Superior temporal gyrus (tissue), 1 donor: ENCODE measurements around the gene ZFP36.
A peak's percentile ranks its signal among the peaks of the same experiment; 100 is the strongest.
"Not testable (repeated sequence)": the region's sequence is repeated elsewhere in the genome, so short reads cannot be mapped to it uniquely, and the experiment has no call there.

Source experiments
- DNase-seq: peaks from one replicate; pipeline ENCODE4 v3.0.0-alpha.2; 2016; ENCODE audit errors: extremely low spot score

Gene ZFP36

GRCh38 chr19:39445196-39446111, 38.8 kb downstream of the ZFP36 start, which contains the start of gene SUPT5H:
TSS of gene SUPT5H (plus strand) at chr19:39445582. CDS start at chr19:39445891, 309 bp downstream.
- peak; percentile 97 for DNase-seq

- DNase-seq: no peak
Observed at GRCh38 chr19:39446365-39447084, 39.9 kb downstream of the ZFP36 start.

GRCh38 chr19:39448271-39448670, 41.6 kb downstream of the ZFP36 start:
- no peak for DNase-seq

GRCh38 chr19:39449116-39449797, 42.6 kb downstream of the ZFP36 start:
- DNase-seq: no peak

- not testable (repeated sequence) for DNase-seq
Observed at GRCh38 chr19:39451257-39451656, 44.6 kb downstream of the ZFP36 start.
